Mucosa of descending colon (tissue), 3 donors: ENCODE measurements around the gene RASD2. TPM values are rescaled to one million over a fixed set of nuclear protein-coding genes. Genes with fewer than 3 reads are reported as not detected.

ENCODE experiments used
- ATAC-seq: fragments of 200-7000 bp; cut with Tn5 transposase; one replicate; pipeline ENCODE4 v1.9.1; 2020; ENCODE audit warnings: mild to moderate bottlenecking, moderate library complexity
- DNase-seq, 3 donors: peaks; one replicate each; pipeline ENCODE4 v3.0.0-alpha.2; 2020
- H3K36me3 ChIP-seq: fragments of 200-600 bp; one replicate; pipeline ENCODE4 v1.8.0; 2021; ENCODE audit warnings: low read depth, mild to moderate bottlenecking
- H3K4me1 ChIP-seq: fragments of 200-600 bp; one replicate; pipeline ENCODE4 v1.8.0; 2021; ENCODE audit warnings: low read depth, mild to moderate bottlenecking
- H3K4me3 ChIP-seq: fragments of 200-600 bp; one replicate; pipeline ENCODE4 v1.8.0; 2021; ENCODE audit warnings: mild to moderate bottlenecking
- H3K9me3 ChIP-seq: fragments of 200-600 bp; one replicate; pipeline ENCODE4 v1.8.0; 2021; ENCODE audit warnings: mild to moderate bottlenecking
- CTCF ChIP-seq: fragments of 200-600 bp; IDR thresholded peaks from one replicate; pipeline ENCODE4 v1.8.0; 2022; ENCODE audit warnings: antibody characterized with exemption, mild to moderate bottlenecking
- intact Hi-C, 2 donors: fragments of 100-400 bp; cut with DNase I in 1 of 2; cut with micrococcal nuclease in 1 of 2; formaldehyde crosslinking; loops; one replicate each; pipeline versions ENCODE4 v1.11.0 to v1.11.1; 2022; cut with DNase I, micrococcal nuclease
- total RNA-seq, 3 donors: library from RNA; stranded (reverse); fragmentation: NEBNext Ultra II Directional in 2 of 3; extraction: Animal tissue kit (Norgen Biotek cat#: 25700) in 2 of 3; gene quantifications; one replicate each; pipeline versions ENCODE4 v1.2.1 to v1.2.4, GENCODE V29; 2021 to 2023
- donor health status: DM: no; HTN: no; CAD: no; lungs with moderate emphysema.
- donor health status: DM: no; HTN: no; CAD: no.
- donor health status: DM: no; HTN: yes; CAD: no.

The RASD2 gene
- total RNA-seq, 3 donors from 2014 or later: 11.7 to 34.0 (median 19.2) TPM

- no peak for ATAC-seq
- intact Hi-C loops: no loop called here
- no peak for TF ChIP-seq CTCF
- Histone ChIP-seq H3K4me3 (no peak overlapping the region), H3K36me3 (no peaks in the 10 kb centered on the region), H3K4me1 (no peaks in the 10 kb centered on the region), H3K9me3 (no peaks in the 10 kb centered on the region)
- DNase-seq: no peak
Measured at GRCh38 chr22:35555946-35556547, 15.4 kb downstream of the RASD2 start.

GRCh38 chr22:35556666-35557065 is 16.0 kb downstream of the RASD2 start:
- H3K36me3 ChIP-seq: no peaks in the 10 kb centered on the region
- intact Hi-C loops: no loop called here
- H3K4me3 ChIP-seq: no peak overlapping the region
- H3K4me1 ChIP-seq: no peaks in the 10 kb centered on the region
- H3K9me3 ChIP-seq: no peaks in the 10 kb centered on the region
- DNase-seq (no peak), ATAC-seq (no peak)
- TF ChIP-seq CTCF: no peak

GRCh38 chr22:35558031-35558430 is 17.4 kb downstream of the RASD2 start:
- Histone ChIP-seq H3K4me3 (no peak overlapping the region), H3K4me1 (no peaks in the 10 kb centered on the region), H3K9me3 (no peaks in the 10 kb centered on the region), H3K36me3 (no peaks in the 10 kb centered on the region)
- ATAC-seq (no peak), DNase-seq (no peak)
- intact Hi-C loops: no loop called here
- TF ChIP-seq CTCF: no peak

- H3K4me3 ChIP-seq: no peak overlapping the region
- TF ChIP-seq CTCF: no peak
- no peaks in the 10 kb centered on the region for H3K4me1 ChIP-seq
- intact Hi-C loops: no loop called here
- DNase-seq (no peak), ATAC-seq (no peak)
- no peaks in the 10 kb centered on the region for H3K36me3 ChIP-seq
- no peaks in the 10 kb centered on the region for H3K9me3 ChIP-seq
Measured at GRCh38 chr22:35558719-35559118, 18.1 kb downstream of the RASD2 start.

- Histone ChIP-seq H3K9me3 (no peaks in the 10 kb centered on the region), H3K36me3 (no peaks in the 10 kb centered on the region), H3K4me1 (no peaks in the 10 kb centered on the region), H3K4me3 (no peak overlapping the region)
- DNase-seq: no peak
- intact Hi-C loops: no loop called here
- no peak for ATAC-seq
- no peak for TF ChIP-seq CTCF
Measured at GRCh38 chr22:35559354-35560005, 18.8 kb downstream of the RASD2 start.
